A673 (cell line): ENCODE data around the gene DNAH5. TPM values are rescaled to one million over a fixed set of nuclear protein-coding genes. Genes with fewer than 3 reads are reported as not detected.

Source experiments
- BruUV-seq: library from RNA; stranded (reverse); fragments of 400-500 nt; replicated peaks from 2 replicates; lab custom pipeline; 2021; lab: Mats Ljungman, UMichigan
- CTCF ChIA-PET: fragments of 300-600 bp; sonication (Branson Sonifier 250); formaldehyde crosslinking; loops from one replicate; lab custom pipeline; 2022; ENCODE audit warnings: antibody characterized with exemption; lab: Charles Lee
- POLR2A ChIA-PET: fragments of 300-600 bp; sonication (Branson Sonifier 250); formaldehyde crosslinking; loops from one replicate; lab custom pipeline; 2022; ENCODE audit warnings: antibody characterized with exemption; ENCODE audit not compliant: low non-redundant PET; lab: Charles Lee
- DNase-seq: peaks from one replicate; pipeline ENCODE4 v3.0.0-alpha.2; 2015; ENCODE audit warnings: low spot score
- H3K27ac ChIP-seq: fragments of 200-600 bp; sonication (generic); 2 replicates; pipeline ENCODE4 v1.5.1; 2016; ENCODE audit warnings: mixed run types, low read depth, mild to moderate bottlenecking, mixed read lengths, antibody characterized with exemption, low read length; ENCODE audit not compliant: poor library complexity, severe bottlenecking
- H3K27me3 ChIP-seq: fragments of 200-600 bp; sonication (generic); replicated peaks from 2 replicates; pipeline ENCODE4 v1.6.1; 2017; ENCODE audit warnings: mixed run types, low read depth, mild to moderate bottlenecking, mixed read lengths, antibody characterized with exemption, low read length; ENCODE audit not compliant: insufficient read depth, poor library complexity
- H3K36me3 ChIP-seq: fragments of 200-600 bp; sonication (generic); 2 replicates; pipeline ENCODE4 v1.6.1; 2016; ENCODE audit warnings: mixed run types, mild to moderate bottlenecking, mixed read lengths, antibody characterized with exemption, low read length; ENCODE audit not compliant: insufficient read depth, poor library complexity, severe bottlenecking
- H3K4me1 ChIP-seq: fragments of 200-600 bp; sonication (generic); 2 replicates; pipeline ENCODE4 v1.6.1; 2017; ENCODE audit warnings: mixed run types, mild to moderate bottlenecking, mixed read lengths, antibody characterized with exemption, low read length; ENCODE audit not compliant: insufficient read depth, poor library complexity, severe bottlenecking
- H3K4me3 ChIP-seq: fragments of 200-600 bp; sonication (generic); 2 replicates; pipeline ENCODE4 v1.5.1; 2016; ENCODE audit warnings: low read depth, mixed run types, mild to moderate bottlenecking, mixed read lengths, low read length; ENCODE audit not compliant: poor library complexity, severe bottlenecking
- H3K9me3 ChIP-seq: fragments of 200-600 bp; sonication (generic); 2 replicates; pipeline ENCODE4 v1.6.1; 2016; ENCODE audit warnings: mixed run types, low read depth, mild to moderate bottlenecking, mixed read lengths, antibody characterized with exemption, low read length; ENCODE audit not compliant: poor library complexity, severe bottlenecking
- EZH2 ChIP-seq: fragments of 200-600 bp; sonication (generic); IDR thresholded peaks from 2 replicates; pipeline ENCODE4 v1.6.1; 2017; ENCODE audit warnings: borderline replicate concordance, low read depth, mild to moderate bottlenecking, mixed read lengths, antibody characterized with exemption, low read length; ENCODE audit not compliant: poor library complexity, severe bottlenecking
- intact Hi-C: fragments of 100-400 bp; cut with micrococcal nuclease; formaldehyde crosslinking; loops from one replicate; pipeline ENCODE4 v1.10.0; 2022; ENCODE audit not compliant: unreplicated experiment
- total RNA-seq: library from RNA; stranded (reverse); gene quantifications from 2 replicates; pipeline ENCODE4 v1.2.3, GENCODE V29; 2021
- TF ChIP-seq, protein P1 (sequence below): fragments of 300-800, 200-600 bp; sonication (generic); conservative IDR thresholded peaks from 2 replicates; pipeline ENCODE4 v1.5.1; 2017; ENCODE audit warnings: low read depth, mild to moderate bottlenecking, antibody characterized with exemption, low read length, moderate library complexity, mixed read lengths

Gene DNAH5
- total RNA-seq, 1 experiment from 2014 or later = not detected

GRCh38 chr5:13833440-13833839 is 111.0 kb downstream of the DNAH5 start:
- TF ChIP-seq EZH2 = no peak
- TF ChIP-seq, protein P1, sequence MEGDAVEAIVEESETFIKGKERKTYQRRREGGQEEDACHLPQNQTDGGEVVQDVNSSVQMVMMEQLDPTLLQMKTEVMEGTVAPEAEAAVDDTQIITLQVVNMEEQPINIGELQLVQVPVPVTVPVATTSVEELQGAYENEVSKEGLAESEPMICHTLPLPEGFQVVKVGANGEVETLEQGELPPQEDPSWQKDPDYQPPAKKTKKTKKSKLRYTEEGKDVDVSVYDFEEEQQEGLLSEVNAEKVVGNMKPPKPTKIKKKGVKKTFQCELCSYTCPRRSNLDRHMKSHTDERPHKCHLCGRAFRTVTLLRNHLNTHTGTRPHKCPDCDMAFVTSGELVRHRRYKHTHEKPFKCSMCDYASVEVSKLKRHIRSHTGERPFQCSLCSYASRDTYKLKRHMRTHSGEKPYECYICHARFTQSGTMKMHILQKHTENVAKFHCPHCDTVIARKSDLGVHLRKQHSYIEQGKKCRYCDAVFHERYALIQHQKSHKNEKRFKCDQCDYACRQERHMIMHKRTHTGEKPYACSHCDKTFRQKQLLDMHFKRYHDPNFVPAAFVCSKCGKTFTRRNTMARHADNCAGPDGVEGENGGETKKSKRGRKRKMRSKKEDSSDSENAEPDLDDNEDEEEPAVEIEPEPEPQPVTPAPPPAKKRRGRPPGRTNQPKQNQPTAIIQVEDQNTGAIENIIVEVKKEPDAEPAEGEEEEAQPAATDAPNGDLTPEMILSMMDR = no peak
- H3K27me3 ChIP-seq = peaks cover 6% of the 10 kb centered on the region
- H3K27ac ChIP-seq = no peak overlapping the region
- H3K9me3 ChIP-seq = no peaks in the 10 kb centered on the region
- POLR2A ChIA-PET = no interaction called here
- H3K36me3 ChIP-seq = no peaks in the 10 kb centered on the region
- DNase-seq = no peak
- CTCF ChIA-PET = no interaction called here
- intact Hi-C loops = no loop called here
- no peak overlapping the region for H3K4me3 ChIP-seq
- no TSS peak for BruUV-seq
- no peaks in the 10 kb centered on the region for H3K4me1 ChIP-seq

- no peak overlapping the region for H3K27ac ChIP-seq
- H3K4me3 ChIP-seq = no peak overlapping the region
- H3K36me3 ChIP-seq = no peaks in the 10 kb centered on the region
- TF ChIP-seq, protein P1 = no peak
- no peak for TF ChIP-seq EZH2
- DNase-seq = no peak
- POLR2A ChIA-PET = no interaction called here
- peaks cover 6% of the 10 kb centered on the region for H3K27me3 ChIP-seq
- BruUV-seq = no TSS peak
- intact Hi-C loops = no loop called here
- H3K9me3 ChIP-seq = no peaks in the 10 kb centered on the region
- H3K4me1 ChIP-seq = no peaks in the 10 kb centered on the region
- CTCF ChIA-PET = no interaction called here
Observed at GRCh38 chr5:13831351-13831750, 113.1 kb downstream of the DNAH5 start.

GRCh38 chr5:13830536-13830935 is 114.0 kb downstream of the DNAH5 start:
- intact Hi-C loops = no loop called here
- TF ChIP-seq, protein P1 = no peak
- no peak for TF ChIP-seq EZH2
- DNase-seq = no peak
- Histone ChIP-seq H3K36me3 (no peaks in the 10 kb centered on the region), H3K27me3 (peaks cover 6% of the 10 kb centered on the region), H3K4me3 (no peak overlapping the region), H3K9me3 (no peaks in the 10 kb centered on the region), H3K27ac (no peak overlapping the region), H3K4me1 (no peaks in the 10 kb centered on the region)
- no TSS peak for BruUV-seq
- CTCF ChIA-PET = no interaction called here
- POLR2A ChIA-PET = no interaction called here
